Right kidney (tissue), 1 donor: ENCODE results near the gene EXTL1.

Experiments used
- DNase-seq: peaks from one replicate; pipeline ENCODE4 v3.0.0-alpha.2; 2016

EXTL1 gene

DNA sequence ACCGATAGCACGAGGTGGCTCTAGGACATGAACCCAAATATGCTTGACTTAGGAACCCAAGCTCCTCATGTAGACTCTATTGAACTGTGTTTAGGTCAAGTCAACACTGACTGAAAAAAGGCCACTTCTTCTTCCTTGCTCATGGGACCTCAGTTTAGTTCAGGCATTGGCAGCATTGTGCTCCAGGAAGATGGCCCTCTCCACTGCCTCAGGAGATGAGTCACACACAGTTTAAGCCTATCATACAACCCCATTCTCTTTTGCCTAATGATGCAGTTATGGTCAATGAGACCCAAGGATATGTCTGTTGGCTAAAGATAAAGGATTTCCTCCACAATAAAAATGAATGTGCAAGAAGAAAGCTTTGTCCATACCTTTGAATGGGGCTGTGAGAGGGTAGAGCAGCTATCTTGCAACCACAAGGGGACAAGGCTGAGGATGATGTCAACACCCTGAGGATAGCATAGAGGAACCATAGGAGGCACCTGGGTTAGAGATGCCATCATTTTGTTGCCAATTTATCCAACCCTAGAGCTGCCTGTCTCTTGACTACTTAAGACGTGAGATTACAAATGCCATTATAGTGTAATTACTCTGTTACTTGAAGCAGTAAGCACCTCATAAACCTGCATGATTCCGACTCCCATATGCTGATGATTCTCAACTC lies 48.9 kb downstream of the EXTL1 start:
- no peak for DNase-seq

DNA sequence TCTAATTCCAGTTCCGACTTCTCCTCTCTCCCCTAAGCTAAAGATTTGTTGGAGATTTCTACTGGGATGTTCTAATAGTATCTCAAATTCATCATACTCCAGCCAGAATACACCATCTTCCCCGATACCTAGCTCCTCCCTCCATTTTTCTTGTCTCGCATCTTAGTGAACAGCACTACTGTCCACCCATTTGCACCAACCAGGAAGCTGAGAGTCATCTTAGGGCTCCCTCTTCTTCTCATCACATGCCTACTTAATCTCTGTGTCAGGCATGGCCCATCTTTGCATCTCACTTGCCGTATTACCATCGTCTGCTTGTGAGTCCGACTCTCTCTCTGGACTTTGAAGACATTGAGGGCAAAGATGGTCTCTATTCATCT lies 49.4 kb downstream of the EXTL1 start:
- DNase-seq, result no peak

DNA sequence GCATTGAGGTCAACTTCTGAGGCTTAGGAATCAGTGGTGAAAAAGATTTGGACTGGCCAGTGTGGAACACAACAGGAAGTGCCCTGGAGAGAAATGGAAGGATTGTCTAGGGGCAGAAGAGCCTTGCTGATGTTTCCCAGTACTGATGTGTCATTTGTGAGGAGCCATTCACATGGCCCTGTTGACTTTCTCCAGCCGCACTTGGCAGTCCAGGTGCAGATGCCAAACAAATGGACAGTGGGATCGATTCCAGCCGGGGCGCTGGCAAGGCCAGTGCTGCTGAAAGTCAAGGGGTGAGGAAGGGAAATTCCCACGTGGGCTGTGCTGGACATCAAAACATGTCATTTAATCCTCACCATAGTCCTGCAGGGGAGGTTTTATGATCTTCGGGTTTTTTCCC lies 50.7 kb downstream of the EXTL1 start:
- DNase-seq, result no peak

DNA sequence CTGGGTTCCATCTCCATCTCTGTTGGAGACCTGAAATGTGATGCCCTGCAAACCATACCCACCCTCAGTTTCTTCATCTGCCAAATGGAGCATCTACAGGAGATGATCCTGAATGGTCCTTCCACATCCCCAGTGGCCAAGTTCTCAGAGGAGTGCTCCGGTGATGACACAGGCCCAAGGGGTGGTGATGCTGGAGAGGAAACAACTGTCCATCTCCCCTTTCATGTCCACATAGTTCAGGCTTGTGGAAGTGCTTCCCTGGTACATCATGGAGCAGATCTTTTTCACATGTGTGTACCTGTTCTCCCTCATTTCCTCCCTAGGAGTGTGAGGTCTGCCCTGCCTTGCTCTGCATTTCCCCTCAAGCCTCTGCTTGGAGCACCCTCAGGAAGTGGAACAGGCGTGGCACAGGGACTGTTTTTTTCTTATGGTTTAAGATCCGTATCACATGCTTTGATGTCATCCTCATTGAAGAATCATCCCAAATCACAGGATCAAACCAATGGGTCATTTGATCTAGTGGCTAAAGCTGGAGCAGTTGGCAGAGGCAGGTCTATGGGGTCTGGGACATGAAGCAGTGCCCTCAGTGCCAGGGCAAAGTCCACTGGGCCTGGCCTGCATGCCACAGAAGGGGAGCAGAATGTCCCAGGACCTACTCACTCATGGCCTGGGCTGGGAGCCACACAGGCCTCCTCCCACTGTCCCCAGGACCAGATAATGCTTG lies 54.0 kb downstream of the EXTL1 start:
- no peak for DNase-seq

DNA sequence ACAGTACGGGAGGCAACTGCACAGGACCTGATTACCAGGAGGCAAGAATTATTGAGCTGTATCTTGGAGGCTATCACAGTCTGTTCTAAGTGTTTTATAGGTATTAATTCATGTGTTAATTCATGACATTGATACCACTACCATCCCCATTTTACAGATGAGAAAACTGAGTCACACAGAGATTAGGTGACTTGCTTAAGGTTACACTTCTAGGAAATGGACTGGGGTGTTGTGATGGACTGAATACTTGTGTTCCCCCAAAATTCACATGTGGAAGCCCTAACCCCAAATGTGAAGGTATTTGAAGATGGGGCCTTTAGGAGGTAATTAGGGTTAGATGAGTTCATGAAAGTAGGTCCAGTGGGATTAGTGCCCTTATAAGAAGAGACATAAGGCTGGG lies 55.9 kb downstream of the EXTL1 start:
- DNase-seq, result no peak

DNA sequence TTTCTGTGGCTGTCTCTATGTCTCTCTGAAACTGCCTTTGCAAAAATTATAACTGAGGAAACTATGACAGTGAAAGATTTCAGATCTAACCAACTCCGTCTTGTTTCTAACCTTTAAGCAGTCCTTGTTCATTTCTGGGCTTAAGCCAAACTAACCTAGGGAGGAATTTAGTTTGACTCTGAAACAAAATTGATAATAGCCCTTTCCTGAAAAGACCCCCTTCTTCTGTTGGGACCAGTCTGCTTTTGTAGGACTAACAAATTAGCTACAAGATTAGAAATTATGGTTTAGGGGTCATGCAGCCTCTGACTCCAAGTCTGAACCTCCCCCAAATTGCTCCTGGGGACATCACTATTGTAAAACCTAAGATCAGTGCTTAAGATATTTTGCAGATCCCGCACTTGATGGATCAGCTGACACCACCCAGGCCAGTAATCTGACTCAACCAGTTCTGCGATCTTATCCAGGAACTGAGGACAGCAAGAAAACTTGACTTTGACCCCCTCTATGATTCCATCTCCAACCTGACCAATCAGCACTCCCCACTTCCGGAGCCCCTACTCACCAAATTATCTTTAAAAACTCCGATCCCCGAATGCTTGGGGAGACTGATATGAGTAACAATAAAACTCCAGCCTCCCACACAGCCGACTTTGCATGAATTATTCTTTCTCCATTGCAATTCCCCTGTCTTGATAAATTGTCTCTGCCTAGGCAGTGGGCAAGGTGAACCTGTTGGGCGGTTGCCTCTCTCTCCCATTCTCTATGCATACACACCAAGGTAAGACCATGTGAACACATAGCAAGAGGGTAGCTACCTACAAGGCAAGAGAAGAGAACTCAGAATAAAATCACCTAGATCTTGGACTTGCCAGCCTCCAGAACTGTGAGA lies 57.0 kb downstream of the EXTL1 start:
- DNase-seq, result no peak

DNA sequence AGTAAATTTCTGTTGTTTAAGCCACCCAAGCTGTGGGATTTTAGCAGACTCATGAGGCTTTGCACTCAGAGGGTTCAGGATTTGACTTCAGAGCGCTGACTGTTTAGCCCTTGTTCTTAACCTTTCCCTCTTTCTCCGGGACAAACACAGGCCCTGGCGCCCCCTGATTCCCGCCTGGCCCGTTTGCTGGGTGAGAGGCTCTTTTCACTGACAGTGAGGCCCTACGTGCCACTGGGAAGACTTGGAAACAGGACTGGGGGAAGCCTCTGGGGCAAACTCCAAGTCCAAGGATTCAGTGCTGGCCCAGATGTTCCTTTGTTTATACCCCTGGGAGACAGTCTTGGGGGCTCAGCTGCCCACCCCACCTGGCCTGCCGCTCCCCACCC lies 57.6 kb downstream of the EXTL1 start:
- DNase-seq, result no peak

DNA sequence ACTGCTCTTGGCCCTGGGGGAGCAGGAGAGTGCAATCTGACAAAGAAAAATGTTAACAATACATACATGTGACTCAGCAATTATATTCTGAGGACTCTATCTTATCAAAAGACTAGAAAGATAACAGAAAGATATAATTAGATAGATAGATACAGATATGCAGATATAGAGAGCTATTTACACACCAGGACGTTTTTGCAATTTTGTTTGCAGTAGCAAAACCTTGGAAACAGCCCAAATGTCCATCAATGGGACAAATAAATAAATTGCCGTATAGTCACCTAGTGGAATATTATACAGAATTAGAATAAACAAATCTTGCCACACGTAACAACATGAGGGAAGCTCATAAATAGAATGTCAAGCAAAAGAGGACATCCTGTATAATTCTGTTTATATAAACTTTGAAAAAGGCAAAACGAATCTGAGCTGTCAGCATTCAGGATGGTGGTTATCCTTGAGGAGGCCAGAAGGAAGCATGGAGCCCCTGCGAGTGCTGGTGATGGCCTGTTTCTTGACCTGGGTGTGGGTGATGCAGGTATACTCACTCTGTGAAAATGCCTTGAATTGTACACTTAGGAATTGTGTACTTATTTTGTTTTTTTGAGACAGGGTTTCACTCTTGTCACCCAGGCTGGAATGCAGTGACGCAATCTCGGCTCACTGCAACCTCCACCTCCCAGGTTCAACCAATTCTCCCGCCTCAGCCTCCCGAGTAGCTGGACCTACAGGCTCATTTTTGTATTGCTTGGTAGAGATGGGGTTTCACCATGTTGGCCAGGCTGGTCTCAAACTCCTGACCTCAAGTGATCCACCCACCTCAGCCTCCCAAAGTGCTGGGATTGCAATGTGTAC lies 58.6 kb downstream of the EXTL1 start:
- DNase-seq, result no peak

DNA sequence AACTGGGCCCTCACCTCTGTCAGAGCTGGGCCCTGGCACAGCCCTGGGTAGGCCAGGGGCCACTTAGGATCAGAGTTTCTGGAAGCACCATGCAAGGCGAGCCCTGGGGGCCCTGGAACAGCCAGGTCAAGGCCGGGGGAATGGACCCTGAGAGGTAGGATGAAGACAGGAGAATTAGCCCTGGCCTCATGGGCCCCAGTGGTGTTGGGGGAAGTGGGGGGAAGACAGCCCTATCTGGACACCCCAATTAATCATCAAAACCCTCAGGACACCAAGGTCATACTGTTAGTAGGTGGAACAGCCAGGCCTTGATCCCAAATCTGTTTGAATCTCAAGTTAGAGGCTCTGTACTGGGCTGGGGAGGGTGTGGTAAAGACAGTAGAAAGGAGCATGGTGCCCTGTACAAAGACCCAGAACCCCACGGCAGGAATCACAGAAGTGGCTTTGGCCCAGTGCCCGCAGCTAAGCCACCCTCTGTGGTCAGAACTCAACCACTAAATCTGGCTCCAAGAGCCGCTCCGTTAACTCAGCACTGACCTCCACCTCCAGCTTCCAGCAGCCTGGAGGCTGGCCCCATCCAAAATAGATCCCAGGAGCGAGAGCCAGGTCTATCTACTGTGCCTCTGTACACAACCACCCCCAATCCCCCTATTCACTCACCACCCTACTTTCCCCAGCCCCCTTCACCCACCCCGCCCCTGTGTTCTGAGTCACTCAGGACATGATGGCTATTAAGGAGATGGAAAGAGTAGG lies 59.9 kb downstream of the EXTL1 start:
- no peak for DNase-seq

DNA sequence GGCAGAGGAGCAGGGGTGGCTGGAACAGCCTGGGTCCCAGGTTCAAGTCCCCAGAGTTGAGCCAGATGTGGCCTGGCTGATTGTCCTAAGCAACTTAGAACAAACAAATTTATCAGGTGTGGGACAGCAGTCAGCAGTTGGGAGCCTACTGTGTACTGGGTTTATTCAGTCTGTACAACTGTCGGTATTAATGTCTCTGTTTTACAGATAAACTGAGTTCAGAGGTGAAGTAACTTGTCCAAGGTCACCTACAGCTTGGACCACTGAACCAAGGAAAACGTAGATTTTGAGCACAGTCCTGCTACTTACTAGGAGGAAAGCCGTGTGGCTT lies 60.4 kb downstream of the EXTL1 start:
- no peak for DNase-seq

DNA sequence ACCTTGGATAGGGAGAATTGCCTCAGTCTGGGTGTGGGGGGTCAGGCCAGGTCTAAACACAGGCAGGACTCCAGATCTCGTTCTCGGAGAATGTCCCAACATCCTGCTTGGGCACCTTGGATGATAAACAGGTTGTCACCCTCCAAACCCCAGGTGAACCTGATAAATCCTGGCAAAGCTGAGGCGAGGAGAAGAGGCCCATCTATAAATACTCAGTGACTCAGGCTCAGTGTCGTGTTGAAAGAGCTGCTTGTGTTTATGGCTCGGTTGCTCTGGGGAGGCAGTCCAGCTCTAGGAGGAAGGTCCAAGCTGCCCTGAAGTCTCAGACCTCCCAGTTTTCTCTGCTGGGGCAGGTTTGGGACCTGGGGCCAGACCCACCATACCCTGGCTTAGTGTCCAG lies 61.6 kb downstream of the EXTL1 start:
- no peak for DNase-seq

DNA sequence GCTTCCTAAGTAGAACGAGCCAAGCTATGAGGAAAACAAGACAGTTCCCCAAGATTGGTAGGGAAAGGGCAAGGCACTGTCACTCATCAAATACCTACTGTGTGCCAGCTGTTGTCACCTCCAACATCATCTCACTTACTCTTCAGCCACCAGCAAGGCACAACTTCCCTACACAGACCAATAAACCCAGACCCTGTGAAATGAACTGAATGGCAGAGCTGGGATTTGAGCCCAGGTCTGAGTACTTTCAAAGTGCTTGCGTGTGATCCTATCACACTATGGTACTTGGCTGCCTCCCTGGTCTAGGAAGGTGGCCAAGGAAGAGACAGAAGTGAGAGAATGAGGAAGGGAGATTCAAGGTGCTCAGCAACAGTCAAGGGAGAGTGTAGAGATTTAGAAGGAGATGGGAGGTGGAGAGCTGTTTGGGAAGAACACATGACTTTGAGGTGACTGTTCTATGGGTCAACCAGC lies 62.6 kb downstream of the EXTL1 start:
- DNase-seq, result no peak

DNA sequence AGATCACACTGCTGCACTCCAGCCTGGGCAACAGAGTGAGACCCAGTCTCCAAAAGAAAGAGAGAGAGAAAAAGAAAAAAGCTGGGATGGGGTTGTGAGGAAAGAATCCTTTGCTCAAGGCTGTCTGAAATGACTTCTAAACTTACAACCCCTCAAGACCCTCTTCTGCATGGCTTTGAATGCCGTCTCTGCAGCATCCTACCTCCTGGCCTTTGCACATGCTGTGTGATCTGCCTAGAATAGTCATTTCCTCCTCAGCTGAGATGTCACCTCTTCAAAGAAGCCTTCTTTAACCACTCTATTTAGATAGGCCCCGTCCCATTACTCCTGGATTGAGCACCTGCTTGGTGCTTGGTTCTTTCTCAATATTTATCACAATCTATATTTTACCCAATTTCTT lies 63.3 kb downstream of the EXTL1 start:
- no peak for DNase-seq
